ENCODE results near the gene CCNO.

CCNO gene

DNA sequence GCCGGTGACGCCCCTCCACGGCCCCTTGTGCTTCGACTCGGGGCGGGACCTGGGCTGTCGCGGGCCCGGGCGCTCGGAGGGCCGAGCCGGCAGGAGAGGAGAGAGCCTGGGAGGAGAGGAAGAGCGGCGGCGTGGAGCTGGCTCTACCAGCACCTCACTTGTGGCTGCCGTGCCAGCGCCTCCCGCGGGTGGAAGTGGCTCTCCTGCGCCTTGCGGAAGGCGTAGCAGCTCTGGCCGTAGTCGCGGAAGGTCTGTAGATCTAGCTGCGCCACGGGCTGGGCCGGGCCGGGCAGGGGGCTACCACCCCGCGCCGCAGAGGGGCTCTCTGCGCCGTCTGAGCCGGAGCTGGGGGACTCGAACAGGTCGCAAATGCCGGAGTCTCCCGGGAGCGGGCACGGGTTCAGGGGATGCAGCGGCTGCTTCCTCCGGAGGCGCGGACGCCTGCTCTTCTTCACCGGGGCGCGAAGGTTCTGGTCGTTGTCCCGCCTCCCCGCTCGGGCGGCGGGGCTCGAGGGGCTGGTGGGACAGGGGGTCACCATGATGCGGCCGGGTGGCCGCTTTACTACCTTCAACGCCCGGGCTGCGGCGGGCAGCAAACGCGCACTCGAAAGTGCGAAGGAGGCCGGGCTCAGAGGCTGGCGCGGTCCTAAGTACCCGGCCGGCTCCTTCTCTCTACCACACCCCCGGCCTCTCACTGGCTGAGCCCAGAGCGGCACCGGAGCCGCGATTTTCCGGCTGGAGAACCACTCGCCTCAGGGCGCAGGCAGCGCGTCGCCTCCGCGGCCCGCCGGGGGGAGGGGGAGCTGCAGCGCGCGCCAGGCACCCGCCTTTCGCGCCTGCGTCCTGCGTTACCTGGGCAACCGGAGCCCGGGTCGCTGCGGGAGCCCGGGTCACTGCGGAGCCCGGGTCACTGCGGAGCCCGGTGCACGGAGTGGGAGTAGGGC is at the start of gene CCNO:
Gene CCNO (minus strand): TSS at position 624 of the 944 bp plus-strand sequence. CDS start 85 bp downstream, at position 539.
- peak; percentile 44 to 45 for DNase-seq

- DNase-seq: no peak
Observed at GRCh38 chr5:55278778-55279177, 45.4 kb upstream of the CCNO start.

DNA sequence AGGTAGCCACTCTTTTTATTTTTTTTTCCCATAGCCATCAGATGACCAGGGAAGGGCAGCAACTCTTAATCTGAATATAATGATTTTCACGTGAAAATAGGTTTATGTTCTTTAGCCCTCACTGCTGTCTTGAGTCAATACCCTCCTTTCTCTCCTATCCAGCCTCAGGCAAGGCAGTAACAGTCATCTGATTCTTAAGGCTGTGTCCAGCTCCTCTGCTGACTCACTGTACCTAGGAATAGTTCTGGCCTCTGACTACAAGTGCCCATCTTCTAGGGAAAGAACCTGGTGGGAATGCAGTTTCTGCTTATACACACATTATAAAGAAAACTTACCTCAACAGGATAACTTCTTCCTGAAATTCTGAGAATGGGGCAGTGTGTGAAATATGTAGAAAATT is 43.4 kb upstream of the CCNO start:
- DNase-seq: no peak

DNA sequence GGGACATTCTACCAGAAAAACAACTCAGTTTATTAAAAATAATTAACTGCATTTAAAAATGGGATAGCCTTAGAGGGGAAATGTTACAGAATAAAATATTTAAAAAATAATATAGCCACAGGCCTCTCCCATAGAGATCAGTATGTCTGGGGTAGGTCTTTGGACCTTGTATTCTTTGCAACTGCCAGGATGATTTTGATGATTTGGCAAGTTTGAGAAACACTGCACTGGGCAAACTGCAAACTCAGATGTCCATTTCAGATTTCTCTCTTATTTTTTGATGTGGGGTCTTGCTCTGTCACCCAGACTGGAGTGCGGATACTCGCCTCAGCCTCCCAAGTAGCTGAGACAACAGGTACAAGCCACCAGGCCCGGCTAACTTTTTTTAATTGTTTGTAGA is 24.9 kb upstream of the CCNO start:
- no peak for DNase-seq

DNA sequence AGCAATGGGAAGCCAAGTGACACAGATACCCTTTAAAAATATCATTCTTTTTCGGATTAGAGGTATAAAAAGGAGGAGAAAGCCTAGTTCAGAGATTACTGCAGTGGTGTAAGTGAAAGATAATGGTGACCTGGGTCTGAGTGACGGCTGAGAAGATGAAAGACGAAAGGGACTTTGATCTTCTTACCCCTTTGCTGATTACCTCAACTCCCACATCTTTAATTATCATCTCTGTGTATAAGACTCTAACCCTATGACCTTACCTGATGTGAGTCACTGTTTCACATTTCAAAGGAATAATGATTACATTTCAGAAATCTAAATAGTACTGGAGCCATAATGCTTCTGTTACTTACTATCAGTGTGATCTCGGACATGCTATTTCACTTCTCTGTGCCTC is 21.4 kb upstream of the CCNO start:
- no peak for DNase-seq

- no peak for DNase-seq
Observed at GRCh38 chr5:55250064-55250463, 16.7 kb upstream of the CCNO start.

- DNase-seq: no peak
Observed at GRCh38 chr5:55241746-55242145, 8.3 kb upstream of the CCNO start.

DNA sequence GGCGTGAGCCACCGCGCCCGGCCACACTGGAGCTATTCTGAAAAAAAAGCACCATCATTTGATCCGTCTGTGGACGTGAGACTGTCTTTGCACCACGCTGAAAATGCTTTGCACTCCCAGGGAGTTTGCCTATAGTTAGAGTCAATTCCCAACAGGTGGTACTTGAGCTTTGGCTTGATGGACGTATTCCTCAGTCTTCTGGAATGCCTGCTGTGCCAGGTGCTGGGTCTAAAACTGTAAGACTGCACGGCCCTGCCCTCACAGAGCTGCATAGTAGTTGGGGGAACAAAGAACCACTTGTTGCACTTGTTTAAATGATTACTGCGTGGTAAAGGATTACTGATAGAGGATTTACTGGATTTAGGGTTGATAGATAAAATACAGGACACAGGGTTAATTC is 3.4 kb upstream of the CCNO start:
- DNase-seq: no peak

DNA sequence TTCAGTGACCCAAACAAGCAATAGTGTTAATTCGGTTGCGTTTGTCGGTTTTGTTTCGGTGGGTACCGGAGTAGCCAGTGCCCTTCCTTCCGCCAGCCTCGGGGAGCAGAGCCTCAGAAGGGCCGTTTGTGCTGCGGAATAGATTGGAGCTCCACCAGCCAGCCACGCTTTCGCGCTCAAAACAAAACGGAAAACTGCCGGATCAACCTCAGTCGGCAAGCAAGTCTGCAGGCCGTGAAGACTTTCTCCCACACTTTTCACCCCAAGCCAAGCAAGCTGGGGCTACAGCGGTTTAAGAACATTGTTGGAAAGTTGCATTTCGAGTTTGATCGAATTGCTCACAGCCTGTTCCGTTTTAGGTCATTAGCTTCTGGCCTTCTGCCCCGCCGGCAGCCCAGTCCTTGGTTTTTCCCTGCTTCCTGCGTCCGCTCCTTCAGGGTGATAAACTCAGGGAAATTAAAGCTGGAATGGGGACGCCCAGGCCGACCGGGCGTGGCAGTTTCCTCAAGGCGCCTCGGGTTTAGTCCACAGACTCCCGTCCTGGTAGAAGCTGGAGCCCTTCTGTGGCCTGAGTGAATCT is 803 bp upstream of the CCNO start:
- no peak for DNase-seq

- no peak for DNase-seq
Observed at GRCh38 chr5:55232271-55232984, 980 bp downstream of the CCNO start.

DNA sequence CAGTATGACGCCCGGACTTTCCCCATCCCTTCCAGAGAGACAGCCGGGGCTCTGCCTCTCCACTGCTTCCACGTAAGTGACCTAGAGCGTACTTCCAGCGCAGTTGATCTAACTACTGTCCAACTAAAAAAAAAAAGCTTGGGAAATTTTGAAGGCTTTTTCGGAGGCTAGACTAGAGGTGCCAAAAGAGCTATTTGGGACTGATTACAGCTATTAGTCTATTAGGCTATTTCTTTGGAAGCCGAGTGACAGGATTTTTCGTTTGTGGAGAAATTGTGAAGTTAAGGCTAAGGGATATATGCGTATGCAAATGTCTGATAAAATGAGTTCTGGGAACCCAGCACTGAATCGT is 1.5 kb downstream of the CCNO start:
- DNase-seq: no peak

GRCh38 chr5:55231029-55231918 is 2.1 kb downstream of the CCNO start:
- DNase-seq: no peak

DNA sequence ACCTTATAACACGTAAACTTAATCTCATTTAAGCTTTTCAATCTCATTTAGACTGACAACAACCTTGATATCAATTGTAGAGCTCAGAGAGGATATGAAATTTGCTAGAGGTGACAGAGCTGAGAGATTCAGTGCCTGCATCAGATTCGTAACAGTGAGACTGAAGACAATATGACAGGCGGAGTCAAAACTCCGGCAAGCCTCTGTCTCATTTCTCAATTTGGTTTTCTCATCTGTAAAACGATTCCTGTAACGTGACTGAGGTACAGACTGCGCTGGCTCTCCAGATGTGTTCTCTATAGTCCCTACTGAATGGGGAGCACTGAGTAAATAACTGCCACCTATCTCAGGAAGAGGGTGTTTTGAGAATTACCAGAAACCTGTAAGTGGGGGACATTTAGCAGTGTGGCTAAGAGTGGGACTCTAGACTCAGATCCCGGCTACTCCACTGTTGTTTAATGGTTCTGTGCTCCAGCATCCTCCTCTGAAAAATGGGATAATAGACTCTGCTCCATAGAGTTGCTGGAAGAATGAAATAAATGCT is 3.2 kb downstream of the CCNO start:
- DNase-seq: no peak

DNA sequence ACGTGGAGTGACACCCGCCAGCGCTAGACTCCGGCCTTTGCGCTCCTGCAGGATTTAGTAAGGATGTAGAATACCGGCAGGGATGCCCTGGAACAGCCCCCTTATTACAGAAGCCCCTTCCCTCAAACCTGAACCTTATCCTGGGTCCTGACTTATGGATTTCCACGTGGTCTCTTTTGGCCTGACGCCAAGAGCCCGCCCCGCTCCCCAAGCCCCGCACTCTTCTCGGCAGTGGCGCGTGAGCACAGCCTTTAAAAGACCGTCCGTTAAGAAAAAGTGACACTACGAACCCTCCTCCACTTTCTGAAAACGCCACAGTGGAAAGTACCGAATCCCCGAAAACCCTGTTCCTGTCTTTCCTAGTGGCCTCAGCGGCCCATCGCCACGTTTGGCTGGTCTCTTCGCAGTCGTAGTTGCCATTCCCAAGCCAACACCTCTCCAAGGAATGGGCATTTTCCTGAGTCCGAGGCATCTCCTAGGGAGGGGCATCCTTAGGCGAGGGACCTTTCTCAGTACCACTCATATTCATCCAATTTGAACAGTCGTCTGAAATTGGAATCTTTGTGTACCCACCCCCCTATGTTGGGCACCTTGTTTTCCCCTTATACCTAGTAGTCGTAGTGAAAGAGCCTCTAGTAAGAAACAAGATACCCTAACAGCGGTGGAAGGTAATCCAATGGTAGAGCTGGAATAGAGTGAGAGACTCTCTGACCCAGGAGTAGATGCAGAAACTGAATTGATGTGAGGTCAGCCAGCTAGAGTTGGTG is 5.6 kb downstream of the CCNO start:
- no peak for DNase-seq

- peak; percentile 55 to 57 for DNase-seq
Observed at GRCh38 chr5:55226934-55227663, 6.3 kb downstream of the CCNO start, which contains the start of gene MCIDAS. TSS of gene MCIDAS (minus strand) at chr5:55227315. CDS start at chr5:55227138, 177 bp downstream.

- DNase-seq: no peak
Observed at GRCh38 chr5:55226027-55226933, 7.1 kb downstream of the CCNO start.

GRCh38 chr5:55225346-55225745 is 8.1 kb downstream of the CCNO start:
- DNase-seq: no peak

DNA sequence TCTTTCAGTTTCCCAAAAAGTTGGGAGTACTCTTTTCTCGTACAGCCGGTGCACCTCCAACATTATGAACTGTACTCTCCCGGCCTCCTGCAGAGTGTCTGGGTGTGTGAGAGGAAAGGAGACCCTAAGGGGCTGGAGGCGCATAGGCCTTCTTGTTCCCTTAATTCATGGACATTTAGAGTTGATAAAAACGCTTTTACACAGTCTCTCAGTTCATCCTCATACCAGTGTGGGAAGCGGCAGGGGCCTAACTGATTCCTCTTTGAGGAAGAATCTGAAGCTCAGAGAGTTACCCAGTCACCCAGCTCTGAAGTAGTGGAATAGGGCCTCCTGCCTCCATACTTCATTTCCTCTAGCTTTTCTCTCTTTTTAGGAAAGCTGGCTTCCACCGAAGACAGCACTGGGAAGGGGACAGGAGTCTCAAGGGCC is 9.6 kb downstream of the CCNO start:
- no peak for DNase-seq

- no peak for DNase-seq
Observed at GRCh38 chr5:55222985-55223811, 10.2 kb downstream of the CCNO start.
